ENCODE data around the gene TUBB2A.
"Not testable (repeated sequence)": the region's sequence is repeated elsewhere in the genome, so short reads cannot be mapped to it uniquely, and the experiment has no call there.

TUBB2A gene

GRCh38 chr6:3179945-3180344, 22.6 kb upstream of the TUBB2A start:
- not testable (repeated sequence) for DNase-seq

GRCh38 chr6:3178666-3179065, 21.3 kb upstream of the TUBB2A start:
- DNase-seq: not testable (repeated sequence)

- peak; percentile 91 for DNase-seq
Measured at GRCh38 chr6:3176562-3177355, 19.4 kb upstream of the TUBB2A start.

GRCh38 chr6:3175715-3176402, 18.5 kb upstream of the TUBB2A start:
- DNase-seq: no peak

- DNase-seq: not testable (repeated sequence)
Measured at GRCh38 chr6:3173636-3174089, 16.3 kb upstream of the TUBB2A start.

- DNase-seq: not testable (repeated sequence)
Measured at GRCh38 chr6:3172789-3173188, 15.4 kb upstream of the TUBB2A start.

GRCh38 chr6:3171313-3172175, 14.2 kb upstream of the TUBB2A start:
- DNase-seq: peak; percentile 41

- not testable (repeated sequence) for DNase-seq
Measured at GRCh38 chr6:3170676-3171075, 13.3 kb upstream of the TUBB2A start.

- DNase-seq: not testable (repeated sequence)
Measured at GRCh38 chr6:3168046-3168445, 10.7 kb upstream of the TUBB2A start.

GRCh38 chr6:3166535-3167225, 9.3 kb upstream of the TUBB2A start:
- not testable (repeated sequence) for DNase-seq

- DNase-seq: peak; percentile 82
Measured at GRCh38 chr6:3165631-3166534, 8.5 kb upstream of the TUBB2A start.

- no peak for DNase-seq
Measured at GRCh38 chr6:3164388-3164787, 7.0 kb upstream of the TUBB2A start.

GRCh38 chr6:3163248-3163594, 5.9 kb upstream of the TUBB2A start:
- DNase-seq: no peak

- DNase-seq: peak; percentile 77
Measured at GRCh38 chr6:3162565-3163247, 5.4 kb upstream of the TUBB2A start.

- peak; percentile 28 for DNase-seq
Measured at GRCh38 chr6:3162067-3162497, 4.7 kb upstream of the TUBB2A start.

GRCh38 chr6:3159805-3160781, 2.7 kb upstream of the TUBB2A start:
- DNase-seq: peak; percentile 18

GRCh38 chr6:3156184-3157130, 887 bp downstream of the TUBB2A start:
- DNase-seq: peak; percentile 33

- not testable (repeated sequence) for DNase-seq
Measured at GRCh38 chr6:3155416-3155815, 1.9 kb downstream of the TUBB2A start.

All from fibroblast of skin of right biceps (primary cell).